BLaER1 treated with 17β-estradiol and CSF1 and Interleukin-3, amounts not matched to agents 10 nM and 100 nM (cell line): ENCODE measurements around the gene POGK.
"Not testable (repeated sequence)": the region's sequence is repeated elsewhere in the genome, so short reads cannot be mapped to it uniquely, and the experiment has no call there.

Source experiments
- H3K27ac ChIP-seq, 11 experiments: shearing (Covaris generic); formaldehyde crosslinking; 2 replicates each; pipeline ENCODE4 v1.8.1; 2022
- H3K27me3 ChIP-seq, 11 experiments: shearing (Covaris generic); formaldehyde crosslinking; 2 replicates each; pipeline ENCODE4 v1.8.1; 2022
- H3K36me3 ChIP-seq, 11 experiments: shearing (Covaris generic); formaldehyde crosslinking; 2 replicates each; pipeline ENCODE4 v1.8.1; 2022
- H3K4me1 ChIP-seq, 10 experiments: shearing (Covaris generic); formaldehyde crosslinking; 2 replicates each; pipeline ENCODE4 v1.8.1; 2022
- H3K4me2 ChIP-seq, 11 experiments: shearing (Covaris generic); formaldehyde crosslinking; 2 replicates each; pipeline ENCODE4 v1.8.1; 2022
- H3K4me3 ChIP-seq, 10 experiments: shearing (Covaris generic); formaldehyde crosslinking; 2 replicates each; pipeline ENCODE4 v1.8.1; 2022
- H3K9ac ChIP-seq, 11 experiments: shearing (Covaris generic); formaldehyde crosslinking; 2 replicates each; pipeline ENCODE4 v1.8.1; 2022
- H3K9me3 ChIP-seq, 11 experiments: shearing (Covaris generic); formaldehyde crosslinking; replicated peaks in 1 of 11; 2 replicates each; pipeline ENCODE4 v1.8.1; 2022
- H4K20me1 ChIP-seq, 11 experiments: shearing (Covaris generic); formaldehyde crosslinking; 2 replicates each; pipeline ENCODE4 v1.8.1; 2022
- Cebpa-rat ChIP-seq, 11 experiments: shearing (Covaris generic); IDR thresholded peaks; 2 replicates each; pipeline ENCODE4 v1.8.1; 2022

The POGK gene

GRCh38 chr1:166874464-166874863, 35.2 kb downstream of the POGK start:
- Histone ChIP-seq H3K27ac (no peak overlapping the region), H3K4me2 (peak overlapping the region; percentile 79 to 95 (median 88); a peak in 21 of 22 replicates), H3K9ac (peak overlapping the region in 4 of 11 experiments; percentile 12 to 94 (median 92); a peak in 2 of 22 replicates), H3K36me3 (peaks cover 0 to 28% (median 12%) of the 10 kb centered on the region in 11 experiments; a peak in 13 of 22 replicates), H3K4me1 (peaks cover 18 to 34% (median 27%) of the 10 kb centered on the region in 10 experiments), H3K27me3 (no peaks in the 10 kb centered on the region), H3K9me3 (peaks cover 0 to 14% (median 7%) of the 10 kb centered on the region in 11 experiments; a peak in 17 of 22 replicates), H3K4me3 (peak overlapping the region in 2 of 10 experiments; percentile 82 to 92; a peak in 3 of 20 replicates), H4K20me1 (peaks cover 12 to 59% (median 43%) of the 10 kb centered on the region in 11 experiments; a peak in 17 of 22 replicates)
- no peak for TF ChIP-seq Cebpa-rat (IDR thresholded peaks at IDR 0.05)

DNA sequence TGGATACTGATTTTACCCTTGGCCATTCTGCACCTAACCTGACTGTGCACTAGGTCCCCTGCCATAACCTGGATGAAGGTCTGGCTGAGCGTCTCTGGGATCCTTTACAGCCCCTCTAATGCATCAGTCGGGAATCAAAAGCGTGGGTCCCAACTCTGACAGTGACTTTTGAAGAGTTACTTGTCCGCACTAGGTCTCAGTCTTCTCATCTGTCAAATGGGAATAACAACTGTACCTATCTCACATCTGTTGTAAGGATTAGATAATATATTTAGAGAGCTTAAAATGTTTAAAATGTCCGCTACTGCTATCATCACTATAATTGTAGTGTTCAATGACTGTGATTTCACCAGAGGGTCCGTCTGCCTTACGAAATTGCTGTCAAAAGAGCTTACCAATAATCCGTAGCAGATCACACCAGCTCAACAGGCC, 36.0 kb downstream of the POGK start:
- H4K20me1 ChIP-seq = peaks cover 4 to 51% (median 34%) of the 10 kb centered on the region in 11 experiments; a peak in 16 of 22 replicates
- H3K4me3 ChIP-seq = peak overlapping the region; percentile 76 to 92 (median 86)
- no peaks in the 10 kb centered on the region for H3K27me3 ChIP-seq
- H3K36me3 ChIP-seq = peaks cover 0 to 19% (median 10%) of the 10 kb centered on the region in 11 experiments; a peak in 13 of 22 replicates
- H3K4me2 ChIP-seq = peak overlapping the region; percentile 79 to 95 (median 88)
- peaks cover 0 to 14% (median 7%) of the 10 kb centered on the region in 11 experiments; a peak in 17 of 22 replicates for H3K9me3 ChIP-seq
- H3K4me1 ChIP-seq = peaks cover 18 to 34% (median 27%) of the 10 kb centered on the region in 10 experiments
- H3K9ac ChIP-seq = peak overlapping the region; percentile 87 to 96 (median 92)
- TF ChIP-seq Cebpa-rat (IDR thresholded peaks at IDR 0.05) = no peak
- peak overlapping the region; percentile 71 to 95 (median 92) for H3K27ac ChIP-seq

GRCh38 chr1:166875734-166876539, 36.7 kb downstream of the POGK start, which contains the start of gene TADA1:
TSS of gene TADA1 (minus strand) at chr1:166876264. CDS start at chr1:166876233, 31 bp downstream.
- Histone ChIP-seq H3K27ac (peak within 1 kb of the TSS; percentile 71 to 95 (median 92)), H3K4me3 (peak within 1 kb of the TSS; percentile 76 to 92 (median 86)), H4K20me1 (peaks cover 0 to 44% (median 28%) of the 10 kb centered on the region in 11 experiments; a peak in 12 of 22 replicates), H3K9ac (peak within 1 kb of the TSS; percentile 87 to 96 (median 92)), H3K4me2 (peak within 1 kb of the TSS; percentile 79 to 95 (median 88)), H3K36me3 (peaks cover 0 to 15% (median 6%) of the 10 kb centered on the region in 11 experiments; a peak in 8 of 22 replicates), H3K4me1 (peaks cover 18 to 34% (median 27%) of the 10 kb centered on the region in 10 experiments), H3K27me3 (no peaks in the 10 kb centered on the region), H3K9me3 (peaks cover 0 to 14% (median 7%) of the 10 kb centered on the region in 11 experiments; a peak in 17 of 22 replicates)
- no peak for TF ChIP-seq Cebpa-rat (IDR thresholded peaks at IDR 0.05)

GRCh38 chr1:166876540-166876838, 37.2 kb downstream of the POGK start:
- Histone ChIP-seq H3K4me1 (peaks cover 18 to 34% (median 27%) of the 10 kb centered on the region in 10 experiments), H3K9ac (peak overlapping the region; percentile 22 to 96 (median 68); a peak in 20 of 22 replicates), H3K9me3 (peaks cover 0 to 14% (median 7%) of the 10 kb centered on the region in 11 experiments; a peak in 17 of 22 replicates), H4K20me1 (peaks cover 0 to 39% (median 24%) of the 10 kb centered on the region in 11 experiments; a peak in 12 of 22 replicates), H3K4me2 (peak overlapping the region; percentile 63 to 88 (median 74)), H3K27ac (peak overlapping the region in 2 of 11 experiments; percentile 13 to 91; a peak in 2 of 22 replicates), H3K36me3 (peaks cover 0 to 15% (median 6%) of the 10 kb centered on the region in 11 experiments; a peak in 8 of 22 replicates), H3K4me3 (peak overlapping the region; percentile 53 to 92 (median 86); a peak in 19 of 20 replicates), H3K27me3 (no peaks in the 10 kb centered on the region)
- TF ChIP-seq Cebpa-rat (IDR thresholded peaks at IDR 0.05) = no peak

DNA sequence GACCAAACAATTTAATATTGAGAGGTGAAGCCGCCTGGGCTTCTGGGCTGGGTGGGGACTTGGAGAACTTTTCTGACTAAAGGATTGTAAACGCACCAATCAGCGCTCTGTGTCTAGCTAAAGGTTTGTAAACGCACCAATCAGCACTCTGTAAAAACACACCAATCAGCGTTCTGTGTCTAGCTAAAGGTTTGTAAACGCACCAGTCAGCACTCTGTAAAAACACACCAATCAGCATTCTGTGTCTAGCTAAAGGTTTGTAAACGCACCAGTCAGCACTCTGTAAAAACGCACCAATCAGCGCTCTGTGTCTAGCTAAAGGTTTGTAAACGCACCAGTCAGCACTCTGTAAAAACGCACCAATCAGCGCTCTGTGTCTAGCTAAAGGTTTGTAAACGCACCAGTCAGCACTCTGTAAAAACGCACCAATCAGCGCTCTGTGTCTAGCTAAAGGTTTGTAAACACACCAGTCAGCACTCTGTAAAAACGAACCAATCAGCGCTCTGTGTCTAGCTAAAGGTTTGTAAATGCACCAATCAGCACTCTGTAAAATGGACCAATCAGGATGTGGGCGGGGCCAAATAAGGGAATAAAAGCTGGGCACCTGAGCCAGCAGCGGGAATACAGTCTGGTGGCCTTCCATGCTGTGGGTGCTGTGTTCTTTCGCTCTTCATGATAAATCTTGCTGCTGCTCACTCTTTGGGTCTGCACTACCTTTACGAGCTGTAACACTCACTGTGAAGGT, 39.1 kb downstream of the POGK start:
- H3K4me1 ChIP-seq = peaks cover 14 to 30% (median 23%) of the 10 kb centered on the region in 10 experiments
- not testable (repeated sequence) for H3K36me3 ChIP-seq
- H4K20me1 ChIP-seq = peaks cover 0 to 22% (median 12%) of the 10 kb centered on the region in 11 experiments; a peak in 9 of 22 replicates

DNA sequence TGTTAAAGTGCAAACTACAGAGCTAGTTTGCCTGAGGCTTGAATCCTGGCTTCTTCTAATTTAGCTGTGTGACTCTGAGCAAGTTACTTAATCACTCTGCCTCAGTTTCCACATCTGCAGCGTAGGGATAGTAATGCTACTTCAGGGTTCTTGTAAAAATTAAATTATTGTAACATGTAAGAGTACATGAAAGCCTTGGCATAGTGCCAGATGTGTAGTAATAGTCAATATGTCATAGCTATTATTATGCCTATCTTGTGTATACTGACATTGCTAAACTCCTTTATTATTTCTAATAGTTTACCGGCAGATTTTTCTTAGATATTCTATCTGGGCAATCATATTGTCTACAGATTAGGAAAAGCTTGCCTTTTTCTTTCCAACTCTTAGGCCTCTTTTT, 43.6 kb downstream of the POGK start:
- H3K9ac ChIP-seq = no peak overlapping the region
- peaks cover 0 to 18% (median 7%) of the 10 kb centered on the region in 11 experiments; a peak in 17 of 22 replicates for H3K9me3 ChIP-seq
- no peaks in the 10 kb centered on the region for H4K20me1 ChIP-seq
- H3K27ac ChIP-seq = no peak overlapping the region
- H3K36me3 ChIP-seq = no peaks in the 10 kb centered on the region
- no peak overlapping the region for H3K4me2 ChIP-seq
- peaks cover 0 to 11% (median 8%) of the 10 kb centered on the region in 10 experiments; a peak in 14 of 20 replicates for H3K4me1 ChIP-seq
- no peak overlapping the region for H3K4me3 ChIP-seq
- no peak for TF ChIP-seq Cebpa-rat (IDR thresholded peaks at IDR 0.05)
- no peaks in the 10 kb centered on the region for H3K27me3 ChIP-seq

More for the DNA sequence above, 39.1 kb downstream of the POGK start:
- H3K27me3 ChIP-seq, H3K9ac ChIP-seq, H3K27ac ChIP-seq, H3K4me3 ChIP-seq, H3K4me2 ChIP-seq: not testable (repeated sequence)
- peaks cover 0 to 14% (median 7%) of the 10 kb centered on the region in 11 experiments; a peak in 17 of 22 replicates for H3K9me3 ChIP-seq

DNA sequence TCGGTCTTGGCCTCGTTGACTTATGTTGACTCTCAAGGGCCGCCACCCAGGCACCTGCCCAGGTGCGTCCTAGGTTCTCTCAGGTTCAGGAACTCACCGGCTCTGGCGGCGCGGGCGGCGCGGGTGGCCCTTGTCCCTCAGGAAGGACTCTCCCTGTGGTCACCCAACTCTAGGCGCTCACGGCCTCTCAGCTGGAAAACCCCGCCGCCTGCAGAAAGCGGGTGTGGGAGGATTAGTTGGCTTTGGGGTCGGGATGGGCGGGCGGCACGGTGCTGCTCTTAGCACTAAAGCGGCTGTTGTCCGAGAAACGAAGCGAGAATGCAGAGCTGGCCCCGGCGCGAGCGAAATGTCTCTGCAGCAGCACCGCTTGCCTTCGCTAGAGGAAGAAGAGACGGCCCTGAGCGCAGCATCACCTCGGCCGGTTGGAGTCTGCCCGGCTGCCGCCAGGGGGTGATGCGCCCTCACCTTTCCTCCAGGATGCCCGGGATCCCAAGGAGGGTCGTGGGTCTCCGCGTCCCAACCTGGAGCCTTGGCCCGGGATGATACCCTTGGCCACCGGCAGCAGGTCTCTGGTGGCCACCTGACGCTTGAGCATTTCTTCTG, 44.9 kb downstream of the POGK start:
- no peak for TF ChIP-seq Cebpa-rat (IDR thresholded peaks at IDR 0.05)
- no peaks in the 10 kb centered on the region for H3K27me3 ChIP-seq
- no peaks in the 10 kb centered on the region for H3K36me3 ChIP-seq
- H3K9me3 ChIP-seq = peaks cover 0 to 8% (median 0%) of the 10 kb centered on the region in 11 experiments; a peak in 4 of 22 replicates
- no peak overlapping the region for H3K27ac ChIP-seq
- H3K9ac ChIP-seq = no peak overlapping the region
- no peak overlapping the region for H3K4me3 ChIP-seq
- peaks cover 0 to 11% (median 8%) of the 10 kb centered on the region in 10 experiments; a peak in 14 of 20 replicates for H3K4me1 ChIP-seq
- H4K20me1 ChIP-seq = no peaks in the 10 kb centered on the region
- H3K4me2 ChIP-seq = peak overlapping the region in 2 of 11 experiments; percentile 35 to 47; a peak in 2 of 22 replicates

GRCh38 chr1:166884971-166885370, 45.7 kb downstream of the POGK start:
- H3K27ac ChIP-seq = no peak overlapping the region
- TF ChIP-seq Cebpa-rat (IDR thresholded peaks at IDR 0.05) = no peak
- no peaks in the 10 kb centered on the region for H3K27me3 ChIP-seq
- H3K4me2 ChIP-seq = peak overlapping the region in 10 of 11 experiments; percentile 17 to 47 (median 36); a peak in 13 of 22 replicates
- no peaks in the 10 kb centered on the region for H3K36me3 ChIP-seq
- no peak overlapping the region for H3K4me3 ChIP-seq
- peaks cover 0 to 11% (median 8%) of the 10 kb centered on the region in 10 experiments; a peak in 14 of 20 replicates for H3K4me1 ChIP-seq
- H4K20me1 ChIP-seq = no peaks in the 10 kb centered on the region
- H3K9ac ChIP-seq = no peak overlapping the region
- peaks cover 0 to 8% (median 0%) of the 10 kb centered on the region in 11 experiments; a peak in 3 of 22 replicates for H3K9me3 ChIP-seq
